Aortic smooth muscle cell (primary cell): ENCODE data around the gene ZNF223. TPM values are rescaled to one million over a fixed set of nuclear protein-coding genes. Genes with fewer than 3 reads are reported as not detected.

Experiments
- total RNA-seq: library from RNA; depleted of rRNA; stranded (reverse); fragments of >200 nt; gene quantifications from 2 replicates; pipeline ENCODE4 v1.2.3, GENCODE V29; 2014

ZNF223 gene
- 4.6 and 4.8 TPM in 2 replicates for total RNA-seq

GRCh38 chr19:44051650-44052402, at the start of gene ZNF223:
Gene ZNF223, plus strand, starts transcription at chr19:44052036. Its CDS starts 3,141 bp downstream, at chr19:44055177.

GRCh38 chr19:44002566-44003460, 49.0 kb upstream of the ZNF223 start, which contains the start of gene ZNF230:
Gene ZNF230, plus strand, starts transcription at chr19:44002957. Its CDS starts 4,122 bp downstream, at chr19:44007079.

GRCh38 chr19:44025217-44025936, 26.5 kb upstream of the ZNF223 start, which contains the start of gene ZNF222:
Gene ZNF222, plus strand, starts transcription at chr19:44025379. Its CDS starts 58 bp downstream, at chr19:44025437.

DNA sequence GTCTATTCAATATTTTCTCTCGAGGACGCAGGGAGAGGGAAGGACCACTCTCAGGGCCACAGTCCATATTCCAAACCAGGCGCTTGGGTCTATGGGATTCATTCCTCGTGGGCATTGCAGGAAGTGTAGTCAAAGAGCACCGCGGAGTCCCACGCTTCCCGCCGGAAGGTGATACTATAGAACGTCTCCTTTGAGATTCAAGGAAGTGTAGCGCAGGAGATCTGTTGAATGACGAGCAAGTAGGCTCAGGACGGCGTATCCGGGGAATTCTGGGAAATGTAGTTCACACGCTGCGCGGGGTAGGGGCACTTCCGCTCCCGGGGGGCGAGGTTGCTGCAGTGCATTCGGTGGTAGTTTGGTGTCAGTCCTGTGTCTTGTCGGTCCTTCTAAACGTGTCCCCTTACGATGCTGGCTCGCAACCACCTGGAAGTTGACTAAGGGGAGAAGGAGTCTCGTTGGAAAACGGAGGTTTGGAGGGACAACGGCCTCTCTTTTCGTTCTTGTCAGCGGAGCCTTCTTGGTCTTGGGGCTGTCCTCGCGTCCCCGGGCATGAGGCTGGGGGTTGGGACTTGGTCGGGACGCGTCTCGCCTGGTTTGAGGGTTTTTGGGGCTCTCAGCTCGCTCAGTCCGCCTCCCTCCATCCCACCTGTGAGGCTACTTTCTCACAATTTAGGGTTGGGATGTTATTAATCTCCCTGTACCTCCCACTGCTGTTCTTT, 20.1 kb downstream of the ZNF223 start, which contains the start of gene ZNF284:
Gene ZNF284 (plus strand): TSS at position 336 of the 719 bp plus-strand sequence. CDS start 4,231 bp downstream, outside the sequence.

GRCh38 chr19:44093931-44094765, 42.3 kb downstream of the ZNF223 start, which contains the start of gene ZNF224:
Gene ZNF224, plus strand, starts transcription at chr19:44094361. Its CDS starts 3,513 bp downstream, at chr19:44097874.

GRCh38 chr19:44113138-44113783, 61.4 kb downstream of the ZNF223 start, which contains the start of gene ZNF225:
Gene ZNF225, plus strand, starts transcription at chr19:44113399. Its CDS starts 2,429 bp downstream, at chr19:44115828.

Other genes starting within 250 kb of the ZNF223 start
- gene LYPD5, start 249.6 kb upstream of the ZNF223 start, total RNA-seq = 0.31 and 0.40 TPM in 2 replicates
- gene ZNF283, start 224.7 kb upstream of the ZNF223 start, total RNA-seq = 10.8 and 12.9 TPM in 2 replicates
- 1.7 and 3.4 TPM in 2 replicates for gene ZNF404, start 168.1 kb upstream of the ZNF223 start, total RNA-seq
- 18.2 and 21.7 TPM in 2 replicates for gene ZNF45, start 116.8 kb upstream of the ZNF223 start, total RNA-seq
- gene ZNF221, start 100.8 kb upstream of the ZNF223 start, total RNA-seq = 7.8 and 8.8 TPM in 2 replicates
- 8.9 and 9.4 TPM in 2 replicates for gene ZNF155, start 67.8 kb upstream of the ZNF223 start, total RNA-seq
- 3.2 and 4.1 TPM in 2 replicates for gene ZNF230, start 49.1 kb upstream of the ZNF223 start, total RNA-seq
- 7.1 and 7.5 TPM in 2 replicates for gene ZNF222, start 26.7 kb upstream of the ZNF223 start, total RNA-seq
- gene ZNF284, start 20.1 kb downstream of the ZNF223 start, total RNA-seq = 3.3 and 3.7 TPM in 2 replicates
- gene ZNF224, start 42.3 kb downstream of the ZNF223 start, total RNA-seq = 23.1 and 27.4 TPM in 2 replicates
- gene ZNF225, start 61.4 kb downstream of the ZNF223 start, total RNA-seq = 7.1 and 7.8 TPM in 2 replicates
- gene ZNF234, start 89.5 kb downstream of the ZNF223 start, total RNA-seq = 12.4 and 16.6 TPM in 2 replicates
- gene ZNF226, start 113.1 kb downstream of the ZNF223 start, total RNA-seq = 21.4 and 22.1 TPM in 2 replicates
- gene ZNF227, start 160.5 kb downstream of the ZNF223 start, total RNA-seq = 22.5 and 24.3 TPM in 2 replicates
- gene ZNF233, start 207.8 kb downstream of the ZNF223 start, total RNA-seq = 1.8 and 2.2 TPM in 2 replicates